CD4-positive, CD25-positive, alpha-beta regulatory T cell (primary cell): ENCODE results near the gene DNMT3B. TPM values are rescaled to one million over a fixed set of nuclear protein-coding genes. Genes with fewer than 3 reads are reported as not detected.
A peak's percentile ranks its signal among the peaks of the same experiment; 100 is the strongest.

Experiments
- ATAC-seq, 2 donors: fragments of 150-1000 bp; cut with Tn5 transposase; one replicate each; pipeline ENCODE4 v1.10.0; 2021; ENCODE audit warnings: low read depth in 2 of 2, moderate number of reproducible peaks in 2 of 2, moderate library complexity in 1 of 2
- DNase-seq, 3 donors: peaks; one replicate each; pipeline versions ENCODE4 v3.0.0 to v3.0.0-alpha.2; 2012 to 2022; ENCODE audit warnings: mixed read lengths in 1 of 3
- H3K27ac ChIP-seq: one replicate; pipeline ENCODE4 v1.7.0; 2013; ENCODE audit warnings: mild to moderate bottlenecking, low read length; ENCODE audit not compliant: insufficient read depth, poor library complexity, severe bottlenecking
- H3K27me3 ChIP-seq: one replicate; pipeline ENCODE4 v1.7.0; 2013; ENCODE audit warnings: low read length; ENCODE audit not compliant: control insufficient read depth, insufficient read depth
- H3K36me3 ChIP-seq: one replicate; pipeline ENCODE4 v1.7.0; 2013; ENCODE audit warnings: mild to moderate bottlenecking, low read length, moderate library complexity; ENCODE audit not compliant: control insufficient read depth, insufficient read depth
- H3K4me1 ChIP-seq: 2 replicates; pipeline ENCODE4 v1.7.0; 2013; ENCODE audit warnings: mild to moderate bottlenecking, low read length; ENCODE audit not compliant: insufficient read depth, control insufficient read depth, poor library complexity, severe bottlenecking
- H3K4me3 ChIP-seq: one replicate; pipeline ENCODE4 v1.7.0; 2013; ENCODE audit warnings: low read depth, mild to moderate bottlenecking, low read length, moderate library complexity
- H3K9me3 ChIP-seq, 2 experiments: 1 replicate in 1 of 2; 2 replicates in 1 of 2; pipeline ENCODE4 v1.7.0; 2013; ENCODE audit warnings: low read length in 2 of 2, mild to moderate bottlenecking in 1 of 2, moderate library complexity in 1 of 2; ENCODE audit not compliant: control insufficient read depth in 2 of 2
- H3K27ac Mint-ChIP-seq, 3 donors: one replicate each; pipeline ENCODE4 v1.8.0; 2020 to 2022; ENCODE audit warnings: mild to moderate bottlenecking in 3 of 3, mixed read lengths in 3 of 3, moderate library complexity in 2 of 3
- H3K27me3 Mint-ChIP-seq: one replicate; pipeline ENCODE4 v1.8.0; 2022; ENCODE audit warnings: mild to moderate bottlenecking, mixed read lengths
- H3K36me3 Mint-ChIP-seq: one replicate; pipeline ENCODE4 v1.8.0; 2020; ENCODE audit warnings: mixed read lengths
- H3K4me1 Mint-ChIP-seq, 4 donors: one replicate each; pipeline ENCODE4 v1.8.0; 2020 to 2022; ENCODE audit warnings: mixed read lengths in 4 of 4, mild to moderate bottlenecking in 1 of 4
- H3K4me3 Mint-ChIP-seq, 4 donors: one replicate each; pipeline ENCODE4 v1.8.0; 2020 to 2022; ENCODE audit warnings: mild to moderate bottlenecking in 4 of 4, mixed read lengths in 4 of 4, moderate library complexity in 3 of 4
- H3K9me3 Mint-ChIP-seq, 7 donors: one replicate each; pipeline ENCODE4 v1.8.0; 2020 to 2022; ENCODE audit warnings: mixed read lengths in 7 of 7, mild to moderate bottlenecking in 3 of 7, moderate library complexity in 2 of 7
- polyA plus RNA-seq, 4 donors: library from polyadenylated mRNA; unstranded; fragments of 300-500 nt; fragmentation: Illumina TruSeq; gene quantifications; one replicate each; pipeline ENCODE4 v1.2.3, GENCODE V29; 2021
- total RNA-seq: library from RNA; stranded (reverse); gene quantifications from one replicate; pipeline ENCODE4 v1.2.3, GENCODE V29; 2022

DNMT3B gene
- total and polyA plus RNA-seq, 5 donors from 2014 or later: 0.14 to 0.47 TPM; not detected in 3

DNA sequence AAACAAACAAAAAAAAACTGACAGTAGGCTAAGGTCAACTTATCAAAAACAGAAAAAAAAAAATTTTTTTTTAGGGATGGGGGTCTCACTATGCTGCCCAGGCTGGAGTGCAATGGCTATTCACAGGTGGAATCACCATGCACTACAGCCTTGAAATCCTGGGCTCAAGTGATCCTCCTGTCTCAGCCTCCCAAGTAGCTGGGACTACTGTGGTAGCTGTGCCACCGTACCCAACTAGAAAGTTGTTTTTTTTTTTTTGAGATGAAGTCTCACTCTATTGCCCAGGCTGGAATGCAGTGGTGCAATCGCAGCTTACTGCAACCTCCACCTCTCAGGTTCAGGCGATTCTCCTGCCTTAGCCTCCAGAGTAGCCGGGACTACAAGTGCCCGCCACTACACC is 21.0 kb upstream of the DNMT3B start:
- no peaks in the 10 kb centered on the region for H3K27me3 Mint-ChIP-seq
- H3K4me3 Mint-ChIP-seq: peak overlapping the region; percentile 86 to 96 (median 94)
- peaks cover 55% of the 10 kb centered on the region for H3K4me1 ChIP-seq
- peaks cover 22 to 73% (median 40%) of the 10 kb centered on the region in 4 donors for H3K4me1 Mint-ChIP-seq
- ATAC-seq (no peak), DNase-seq (no peak)
- peak overlapping the region; percentile 15 for H3K27ac ChIP-seq
- no peaks in the 10 kb centered on the region for H3K36me3 ChIP-seq
- H3K9me3 ChIP-seq: no peaks in the 10 kb centered on the region
- peaks cover 0 to 2% (median 0%) of the 10 kb centered on the region in 7 donors for H3K9me3 Mint-ChIP-seq
- no peaks in the 10 kb centered on the region for H3K27me3 ChIP-seq
- no peaks in the 10 kb centered on the region for H3K36me3 Mint-ChIP-seq
- H3K27ac Mint-ChIP-seq: peak overlapping the region in 2 of 3 donors; percentile 25 to 95
- H3K4me3 ChIP-seq: no peak overlapping the region

DNA sequence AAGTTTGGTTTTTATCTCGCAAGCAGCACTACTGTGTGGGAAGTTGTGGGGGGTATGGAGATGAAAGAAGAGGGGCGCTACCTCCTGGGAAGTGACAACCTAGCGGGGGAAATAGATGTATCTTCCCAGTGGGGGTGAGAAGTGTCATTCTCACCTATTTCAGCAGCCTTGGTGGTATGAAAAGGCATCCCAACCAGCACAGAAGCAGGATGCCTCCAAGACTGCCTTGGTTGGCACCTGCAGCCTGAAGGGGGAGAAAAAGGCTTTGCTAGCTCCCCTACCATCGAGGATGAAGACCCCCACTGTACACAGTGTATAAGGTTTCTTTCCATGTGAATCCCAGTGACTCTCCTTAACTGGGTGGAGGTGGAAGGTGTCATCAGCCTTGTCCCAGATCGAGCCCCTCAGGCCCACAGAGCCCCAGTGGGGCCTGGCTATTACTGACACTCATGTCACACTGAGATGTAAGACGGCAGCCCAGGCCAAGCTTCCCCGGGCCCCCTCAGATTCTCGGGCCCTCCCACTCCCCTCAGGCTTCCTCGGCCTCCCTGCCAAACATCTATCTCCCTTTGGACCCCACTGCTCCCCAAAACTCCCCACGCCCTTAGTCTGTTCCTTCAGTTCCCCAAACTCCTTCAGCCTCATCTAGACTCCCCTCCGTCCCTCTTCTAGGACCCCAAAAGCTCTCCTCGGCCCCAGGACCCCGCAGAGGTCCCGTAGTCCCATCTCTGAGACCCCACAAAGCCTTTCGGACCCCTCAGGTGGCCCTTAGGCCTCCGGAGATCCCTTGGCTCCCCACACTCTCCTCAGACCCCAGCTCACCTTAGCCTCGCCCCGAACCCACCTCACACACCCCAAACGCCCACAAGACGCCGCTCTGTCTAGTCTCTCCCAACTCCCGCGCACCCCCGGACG is 19.6 kb upstream of the DNMT3B start:
- H3K9me3 ChIP-seq: no peaks in the 10 kb centered on the region
- H3K4me1 Mint-ChIP-seq: peaks cover 21 to 60% (median 37%) of the 10 kb centered on the region in 4 donors
- H3K27me3 ChIP-seq: no peaks in the 10 kb centered on the region
- H3K36me3 ChIP-seq: no peaks in the 10 kb centered on the region
- H3K9me3 Mint-ChIP-seq: peaks cover 0 to 2% (median 0%) of the 10 kb centered on the region in 7 donors
- H3K27ac Mint-ChIP-seq: peak overlapping the region; percentile 88 to 95 (median 88)
- H3K27me3 Mint-ChIP-seq: no peaks in the 10 kb centered on the region
- H3K36me3 Mint-ChIP-seq: no peaks in the 10 kb centered on the region
- H3K4me1 ChIP-seq: peaks cover 41% of the 10 kb centered on the region
- H3K4me3 Mint-ChIP-seq: peak overlapping the region; percentile 95 to 97 (median 96)
- DNase-seq (peak in 1 of 3 donors; percentile 41), ATAC-seq (peak in 1 of 2 donors; percentile 18)
- peak overlapping the region; percentile 83 for H3K27ac ChIP-seq
- peak overlapping the region; percentile 82 for H3K4me3 ChIP-seq

DNA sequence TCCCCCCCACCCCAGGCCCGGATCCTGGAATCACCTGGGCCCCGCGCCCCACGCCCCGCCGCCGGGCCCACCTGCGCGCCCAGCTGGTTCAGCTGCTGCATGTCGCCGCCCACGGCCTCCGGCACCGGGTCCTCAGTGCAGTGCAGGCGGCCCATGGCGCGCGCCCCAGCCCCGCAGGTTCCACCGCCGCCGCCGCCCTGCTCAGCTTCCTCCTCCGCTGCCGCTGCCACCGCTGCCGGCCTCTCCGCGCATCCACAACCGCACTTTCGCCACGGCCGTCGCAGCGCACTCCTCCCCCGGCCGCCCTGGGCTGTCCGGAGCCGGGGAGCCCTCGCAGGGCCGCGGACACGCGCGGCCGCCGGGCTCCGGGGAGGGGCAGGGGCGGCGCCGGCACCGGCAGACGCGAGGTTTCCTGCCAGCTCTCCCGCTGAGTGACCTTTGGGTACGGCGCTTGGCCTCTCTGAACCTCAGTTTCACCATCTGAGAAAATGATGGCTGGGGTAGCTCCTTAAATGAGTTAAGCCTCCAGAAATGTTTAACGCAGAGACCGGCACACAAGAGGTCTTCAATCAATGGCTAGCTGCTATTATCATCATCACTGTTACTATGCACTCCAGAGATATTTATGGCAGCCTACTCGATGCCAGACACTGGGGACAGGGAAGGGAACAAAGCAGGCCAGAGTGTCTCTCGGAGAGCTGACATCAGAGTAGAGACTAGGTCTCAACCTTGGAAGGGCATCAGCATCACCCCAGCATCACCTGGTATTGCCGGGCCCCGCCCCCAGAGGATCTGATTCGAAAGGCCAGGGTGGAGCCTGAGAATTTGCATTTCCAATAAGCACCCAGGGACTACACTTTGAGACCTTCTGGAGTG is 18.7 kb upstream of the DNMT3B start, which contains the start of gene COMMD7:
Gene COMMD7 (minus strand): TSS at position 231 of the 876 bp plus-strand sequence. CDS start 76 bp downstream, at position 155.
- Histone ChIP-seq H3K36me3 (no peaks in the 10 kb centered on the region), H3K4me1 (peaks cover 32% of the 10 kb centered on the region), H3K4me3 (peak within 1 kb of the TSS; percentile 87), H3K27me3 (no peaks in the 10 kb centered on the region), H3K9me3 (no peaks in the 10 kb centered on the region), H3K27ac (peak within 1 kb of the TSS; percentile 83)
- ATAC-seq (peak; percentile 75 to 83), DNase-seq (peak; percentile 33 to 86 (median 61))
- no peaks in the 10 kb centered on the region for H3K27me3 Mint-ChIP-seq
- H3K9me3 Mint-ChIP-seq: peaks cover 0 to 2% (median 0%) of the 10 kb centered on the region in 7 donors
- peaks cover 16 to 51% (median 32%) of the 10 kb centered on the region in 4 donors for H3K4me1 Mint-ChIP-seq
- H3K4me3 Mint-ChIP-seq: peak within 1 kb of the TSS; percentile 95 to 97 (median 96)
- no peaks in the 10 kb centered on the region for H3K36me3 Mint-ChIP-seq
- peak within 1 kb of the TSS; percentile 88 to 96 (median 96) for H3K27ac Mint-ChIP-seq

DNA sequence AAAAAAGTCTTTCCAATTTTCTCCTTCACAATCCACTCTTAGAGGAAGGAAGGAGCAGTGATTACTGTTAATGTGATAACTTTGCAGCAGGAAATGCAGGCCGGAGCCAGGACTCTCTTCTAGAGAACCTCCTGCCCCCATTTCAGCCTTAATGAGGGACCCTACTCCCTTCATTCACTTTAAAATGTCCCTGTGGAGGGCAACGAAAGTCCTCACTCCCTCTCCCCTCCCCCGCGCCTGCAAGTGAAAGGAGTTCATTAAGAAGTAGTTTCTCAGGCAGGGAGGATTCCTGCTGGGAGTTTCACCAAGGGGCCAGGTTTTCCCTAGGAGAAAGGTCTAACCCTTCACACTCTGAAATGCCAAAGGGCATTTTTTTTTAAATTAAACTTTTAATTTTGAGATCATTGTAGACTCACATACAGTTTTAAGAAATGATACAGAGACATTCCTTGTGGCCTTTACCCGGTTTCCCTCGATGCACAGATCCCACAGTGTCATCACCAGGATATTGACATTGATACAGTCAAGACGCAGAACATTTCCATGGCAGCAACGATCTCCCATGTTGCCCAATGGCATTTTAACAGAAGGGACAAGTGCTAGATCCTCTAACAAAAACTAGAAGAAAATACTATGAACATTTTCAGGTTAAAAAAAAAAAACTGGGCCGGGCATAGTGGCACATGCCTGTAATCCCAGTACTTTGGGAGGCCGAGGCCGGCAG is 12.1 kb upstream of the DNMT3B start:
- Mint-ChIP-seq H3K4me3 (peak overlapping the region in 1 of 4 donors; percentile 71), H3K27me3 (no peaks in the 10 kb centered on the region)

DNA sequence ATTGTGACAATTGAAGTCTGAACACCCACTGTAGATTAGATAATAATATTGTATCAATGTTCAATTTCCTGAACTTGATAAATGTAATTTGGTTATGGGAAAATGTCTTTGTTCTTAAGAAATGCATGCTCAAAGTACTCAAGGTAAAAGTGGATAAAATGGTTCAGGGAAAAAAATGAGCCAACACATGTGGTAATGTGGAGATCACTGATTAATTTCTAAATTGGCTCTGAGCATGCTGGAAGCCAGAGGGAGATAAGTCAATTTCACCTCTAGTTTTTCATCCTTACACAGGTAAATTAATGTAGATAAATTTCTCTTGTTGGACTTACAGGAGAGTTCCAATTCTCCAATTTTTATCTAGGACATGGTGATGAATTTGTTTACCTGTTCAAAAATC is 10.9 kb upstream of the DNMT3B start:
- Histone ChIP-seq H3K27ac (no peak overlapping the region), H3K4me1 (no peaks in the 10 kb centered on the region), H3K9me3 (no peaks in the 10 kb centered on the region), H3K36me3 (no peaks in the 10 kb centered on the region), H3K27me3 (no peaks in the 10 kb centered on the region), H3K4me3 (no peak overlapping the region)
- DNase-seq (no peak), ATAC-seq (no peak)
- Mint-ChIP-seq H3K4me1 (no peaks in the 10 kb centered on the region), H3K36me3 (no peaks in the 10 kb centered on the region), H3K27me3 (no peaks in the 10 kb centered on the region), H3K9me3 (no peaks in the 10 kb centered on the region), H3K4me3 (no peak overlapping the region), H3K27ac (no peak overlapping the region)

More for the DNA sequence above, 12.1 kb upstream of the DNMT3B start:
- no peaks in the 10 kb centered on the region for H3K36me3 Mint-ChIP-seq
- no peak overlapping the region for H3K27ac Mint-ChIP-seq
- H3K27me3 ChIP-seq: no peaks in the 10 kb centered on the region
- DNase-seq (no peak), ATAC-seq (no peak)
- H3K9me3 ChIP-seq: no peaks in the 10 kb centered on the region
- no peaks in the 10 kb centered on the region for H3K4me1 ChIP-seq
- no peak overlapping the region for H3K27ac ChIP-seq
- H3K36me3 ChIP-seq: no peaks in the 10 kb centered on the region
- no peaks in the 10 kb centered on the region for H3K4me1 Mint-ChIP-seq
- no peak overlapping the region for H3K4me3 ChIP-seq
- no peaks in the 10 kb centered on the region for H3K9me3 Mint-ChIP-seq

DNA sequence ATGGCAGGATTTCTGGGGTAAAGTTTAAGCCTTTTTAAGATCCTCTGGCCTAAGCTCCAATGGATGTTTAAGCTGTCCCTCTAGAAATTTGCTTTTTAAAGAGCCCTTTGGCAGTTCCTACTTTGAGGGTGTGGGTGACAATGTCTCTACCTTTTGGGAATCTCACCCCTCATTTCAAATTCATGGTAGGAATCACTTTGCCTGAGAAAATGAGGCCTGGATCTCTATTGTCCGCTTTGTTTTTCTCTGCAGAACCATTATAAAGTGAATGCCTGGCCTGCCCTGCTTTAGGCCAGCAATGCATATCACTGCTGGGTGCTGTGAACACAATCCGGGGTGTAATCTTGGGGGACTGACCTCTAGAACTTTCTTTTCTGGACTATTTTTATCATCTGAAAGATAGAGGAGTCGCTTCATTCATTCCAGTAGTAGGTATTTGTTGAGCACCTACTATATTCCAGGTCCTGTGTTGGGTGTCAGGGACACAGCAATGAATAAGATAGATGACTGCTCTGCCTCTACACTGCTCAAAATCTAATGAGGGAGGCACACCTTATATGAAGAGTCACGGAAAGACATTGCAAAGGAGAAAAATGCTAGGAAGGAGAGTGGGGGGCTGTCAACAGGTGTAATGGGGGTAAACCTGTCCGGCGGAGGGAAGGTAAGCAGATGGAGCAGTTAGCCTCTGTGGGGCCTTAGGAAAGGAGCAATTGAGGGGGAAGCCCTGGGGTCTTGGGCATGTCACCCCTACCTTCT is 10.3 kb upstream of the DNMT3B start:
- Histone ChIP-seq H3K27ac (no peak overlapping the region), H3K27me3 (no peaks in the 10 kb centered on the region), H3K36me3 (no peaks in the 10 kb centered on the region), H3K4me1 (no peaks in the 10 kb centered on the region), H3K9me3 (no peaks in the 10 kb centered on the region), H3K4me3 (no peak overlapping the region)
- Mint-ChIP-seq H3K27me3 (no peaks in the 10 kb centered on the region), H3K36me3 (no peaks in the 10 kb centered on the region), H3K9me3 (no peaks in the 10 kb centered on the region), H3K4me3 (no peak overlapping the region), H3K27ac (no peak overlapping the region), H3K4me1 (no peaks in the 10 kb centered on the region)
- ATAC-seq (no peak), DNase-seq (no peak)
